ENCODE measurements around the gene SMARCC1.

SMARCC1 gene

DNA sequence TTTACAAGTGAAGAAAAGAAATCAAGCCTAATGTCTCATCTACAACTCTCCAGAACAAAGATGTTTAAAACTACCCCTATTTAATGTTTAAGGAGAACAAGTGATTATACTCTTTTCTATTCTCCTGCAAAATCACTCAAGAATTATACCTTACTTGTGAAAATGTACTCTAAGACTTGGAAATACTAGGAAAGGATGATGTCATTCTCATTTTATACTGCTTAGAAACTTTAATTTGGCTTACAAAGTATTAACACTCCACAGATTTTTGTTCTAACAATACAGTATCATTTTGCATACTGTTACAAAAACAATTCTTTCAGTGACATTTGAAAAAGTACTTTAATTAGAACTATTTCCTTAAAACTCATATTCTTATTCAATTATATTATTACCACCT lies 89.5 kb downstream of the SMARCC1 start:
- no peak for DNase-seq

DNA sequence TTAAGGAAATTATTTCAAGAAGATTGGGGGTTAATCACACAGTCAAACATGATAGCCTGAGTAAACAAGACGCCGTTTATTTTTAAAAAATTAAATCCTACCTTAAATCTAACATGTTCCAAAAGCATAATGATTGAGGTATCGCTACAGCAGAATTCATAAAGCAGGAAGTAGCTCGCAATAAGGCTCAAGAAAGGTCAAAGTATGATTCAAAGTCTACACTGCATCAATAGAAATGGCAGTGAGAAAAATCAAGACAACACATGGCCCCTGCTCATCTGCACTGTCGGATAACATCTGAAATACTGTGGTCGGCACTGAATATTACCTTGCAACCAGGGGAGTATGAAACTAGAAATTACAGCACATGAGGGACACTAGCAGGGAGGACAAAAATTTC lies 93.2 kb downstream of the SMARCC1 start:
- no peak for DNase-seq

GRCh38 chr3:47685037-47685436 lies 96.7 kb downstream of the SMARCC1 start:
- no peak for DNase-seq

DNA sequence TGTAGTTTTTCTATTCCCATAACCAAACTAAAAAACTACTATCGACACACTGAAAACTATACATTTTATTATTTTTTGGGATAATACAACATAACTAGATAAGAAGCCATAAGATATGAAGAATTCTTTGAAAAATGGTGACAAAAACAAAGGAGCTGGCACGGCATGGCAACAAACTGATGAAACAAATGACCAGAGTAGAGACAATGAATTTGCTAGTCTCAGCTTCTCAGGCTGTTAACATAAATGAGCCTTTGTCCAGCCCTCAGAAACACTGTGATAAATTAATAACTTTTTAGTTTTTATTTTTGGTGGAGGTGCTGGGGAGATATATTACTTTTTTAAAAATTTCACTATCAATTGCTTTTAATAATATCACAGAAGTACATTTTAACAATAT lies 100.7 kb downstream of the SMARCC1 start:
- no peak for DNase-seq

- peak; percentile 6 for DNase-seq
Observed at GRCh38 chr3:47678446-47679338, 103.0 kb downstream of the SMARCC1 start.

GRCh38 chr3:47669026-47669749 lies 112.5 kb downstream of the SMARCC1 start:
- DNase-seq, result no peak

GRCh38 chr3:47666118-47666517 lies 115.6 kb downstream of the SMARCC1 start:
- no peak for DNase-seq

DNA sequence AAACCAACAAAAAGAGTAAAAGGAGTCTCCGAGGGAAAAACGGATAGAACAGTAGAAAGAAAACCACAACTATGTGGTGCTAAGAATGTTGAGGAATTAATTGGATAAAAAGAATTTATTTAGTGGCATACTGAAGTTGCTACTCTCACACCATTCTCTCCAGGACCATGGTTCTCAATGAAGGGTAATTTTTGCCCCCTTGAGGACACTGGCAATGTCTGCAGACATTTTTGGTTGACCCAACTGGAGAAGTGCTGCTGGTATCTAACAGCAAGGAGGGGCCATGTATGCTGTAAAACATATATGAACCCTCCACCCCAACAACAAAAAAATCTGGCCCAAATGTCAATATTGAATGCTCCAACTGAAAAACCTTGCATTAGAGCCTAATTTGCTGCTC lies 117.2 kb downstream of the SMARCC1 start:
- no peak for DNase-seq

- DNase-seq, result no peak
Observed at GRCh38 chr3:47663630-47664240, 118.0 kb downstream of the SMARCC1 start.

- no peak for DNase-seq
Observed at GRCh38 chr3:47661121-47661752, 120.5 kb downstream of the SMARCC1 start.

DNA sequence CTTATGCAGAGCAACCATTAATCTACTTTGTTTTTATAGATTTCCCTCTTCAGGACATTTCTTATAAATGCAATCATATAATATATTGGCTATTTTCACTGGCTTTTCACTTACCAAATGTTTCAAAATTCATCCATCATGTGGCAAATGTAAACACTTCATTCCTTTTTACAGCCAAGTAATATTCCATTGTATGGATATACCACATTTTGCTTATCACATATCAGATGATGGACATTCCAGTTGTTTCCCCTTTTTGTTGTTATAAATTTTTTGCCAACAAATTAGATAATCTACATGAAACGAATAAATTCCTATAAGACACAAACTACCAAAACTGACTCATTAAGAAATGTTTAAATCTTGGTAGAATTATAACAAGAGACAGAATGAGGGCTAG lies 123.2 kb downstream of the SMARCC1 start:
- no peak for DNase-seq

- DNase-seq, result no peak
Observed at GRCh38 chr3:47652142-47652541, 129.6 kb downstream of the SMARCC1 start.

GRCh38 chr3:47650294-47650693 lies 131.4 kb downstream of the SMARCC1 start:
- no peak for DNase-seq

- no peak for DNase-seq
Observed at GRCh38 chr3:47647550-47647949, 134.1 kb downstream of the SMARCC1 start.

- DNase-seq, result no peak
Observed at GRCh38 chr3:47646362-47646761, 135.3 kb downstream of the SMARCC1 start.

DNA sequence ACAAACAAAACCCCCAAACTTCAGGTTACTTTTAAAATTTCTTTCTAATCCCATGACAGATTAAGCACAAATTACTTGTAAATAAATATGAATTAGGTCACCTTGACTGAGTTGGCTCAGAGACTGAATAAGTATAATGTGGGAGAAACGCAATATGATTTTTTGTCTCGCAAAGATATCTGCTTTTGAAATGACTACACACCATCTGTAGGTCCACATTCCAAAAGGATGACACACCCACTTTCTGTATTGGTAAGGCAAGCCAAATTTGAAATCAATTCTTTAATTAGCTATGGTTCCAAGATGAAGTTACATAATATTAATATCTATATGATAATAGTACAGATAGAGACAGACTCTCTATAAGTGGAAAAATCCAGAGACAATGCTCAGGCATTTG lies 136.1 kb downstream of the SMARCC1 start:
- no peak for DNase-seq

DNA sequence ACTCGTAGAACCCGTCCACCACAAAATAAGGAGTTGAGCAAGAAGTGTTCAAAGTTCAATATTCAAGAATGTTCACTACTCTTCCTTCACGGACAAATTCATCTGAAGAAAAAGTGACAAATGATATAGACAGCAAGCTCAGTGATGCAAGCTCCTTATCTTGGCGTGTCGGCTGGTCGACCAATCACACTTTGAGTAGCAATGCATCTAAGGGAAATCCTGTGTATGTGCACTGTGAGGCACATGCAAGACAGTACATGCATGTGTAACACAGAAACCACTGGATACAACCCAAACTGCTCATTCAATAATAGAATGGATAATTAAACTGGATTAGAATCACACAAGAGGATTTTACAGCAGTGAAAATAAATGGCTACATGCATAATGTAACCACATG lies 138.6 kb downstream of the SMARCC1 start:
- DNase-seq, result no peak

GRCh38 chr3:47641739-47642138 lies 140.0 kb downstream of the SMARCC1 start:
- no peak for DNase-seq

DNA sequence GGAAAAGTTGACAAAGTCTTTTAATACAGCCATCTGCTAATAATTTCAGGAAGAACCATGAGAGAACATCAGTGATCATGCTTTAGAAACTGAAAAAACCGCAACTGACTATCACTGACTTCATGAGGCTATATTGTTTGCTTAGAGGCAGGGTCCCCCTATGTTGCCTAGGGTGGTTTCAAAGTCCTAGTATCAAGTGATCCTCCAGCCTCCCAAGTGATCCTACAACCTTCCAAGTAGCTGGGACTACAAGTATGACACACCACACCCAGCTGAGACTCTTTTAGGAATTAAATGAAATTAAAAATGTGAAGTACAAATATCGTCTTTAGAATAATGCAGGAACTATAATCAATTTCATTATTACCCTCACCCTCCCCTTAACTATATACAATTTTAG lies 144.8 kb downstream of the SMARCC1 start:
- no peak for DNase-seq

DNA sequence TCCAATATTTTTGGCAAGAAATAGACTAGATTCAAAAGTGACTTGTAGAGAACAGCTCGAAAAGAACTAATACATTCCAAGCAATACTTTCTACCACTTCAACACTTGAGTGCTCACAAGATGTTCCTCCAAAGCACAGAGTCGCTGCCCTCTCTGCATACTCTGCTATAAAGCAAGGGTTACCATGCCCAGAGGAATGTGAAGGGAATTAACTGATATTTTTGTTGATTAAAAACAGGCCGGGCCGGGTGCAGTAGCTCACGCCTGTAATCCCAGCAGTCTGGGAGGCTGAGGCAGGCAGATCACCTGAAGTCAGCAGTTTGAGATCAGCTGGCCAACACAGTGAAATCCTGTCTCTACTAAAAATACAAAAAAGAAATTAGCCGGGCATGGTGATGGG lies 145.5 kb downstream of the SMARCC1 start:
- DNase-seq, result no peak

DNA sequence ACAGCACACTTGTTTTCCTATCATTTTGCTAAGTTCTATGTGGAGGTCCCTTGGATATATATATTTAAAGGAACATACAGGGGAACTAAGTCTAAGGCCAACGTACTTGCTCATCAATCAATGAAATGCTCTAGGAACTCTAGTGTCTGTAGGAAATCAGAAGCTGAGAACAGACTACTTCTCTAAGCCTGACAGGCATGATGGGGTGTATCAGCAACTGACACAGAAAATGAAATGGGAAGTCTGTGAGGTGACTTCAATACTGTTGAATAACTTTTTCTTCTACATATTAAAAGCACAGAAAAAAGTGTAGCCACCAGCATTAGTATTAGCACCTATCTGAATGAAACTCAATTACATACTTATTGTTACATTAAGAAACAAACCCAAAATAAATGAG lies 146.2 kb downstream of the SMARCC1 start:
- DNase-seq, result no peak

GRCh38 chr3:47634996-47635395 lies 146.7 kb downstream of the SMARCC1 start:
- DNase-seq, result no peak

DNA sequence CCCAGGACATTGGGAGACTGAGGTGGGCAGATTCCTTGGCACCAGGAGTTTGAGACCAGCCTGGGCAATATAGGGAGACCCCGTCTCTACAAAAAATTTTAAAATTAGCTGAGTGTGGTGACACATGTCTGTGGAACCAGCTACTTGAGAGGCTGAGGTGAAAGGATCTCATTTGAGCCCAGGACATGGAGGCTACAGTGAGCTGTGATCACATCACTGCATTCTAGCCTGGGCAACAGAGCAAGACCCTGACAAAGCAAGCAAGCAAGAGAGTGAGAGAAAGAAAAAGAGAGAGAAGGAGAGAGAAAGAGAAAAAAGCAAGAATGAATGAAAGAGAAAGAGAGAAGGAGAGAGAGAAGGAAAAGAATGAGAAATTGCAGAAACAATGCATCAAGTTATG lies 150.9 kb downstream of the SMARCC1 start:
- DNase-seq, result no peak

All from activated CD4-positive, alpha-beta T cell treated with anti-CD3 and anti-CD28 coated beads, Interleukin-2, Interleukin-6, amounts not matched to agents 100 ng/mL and 50 ng/mL, durations not matched to agents 16 hours and 8 hours (primary cell).